HAP-1 (cell line): ENCODE results near the gene CEP164.
"Not testable (repeated sequence)": the region's sequence is repeated elsewhere in the genome, so short reads cannot be mapped to it uniquely, and the experiment has no call there.

ENCODE experiments used
- DNase-seq, 2 experiments: peaks; one replicate each; pipeline ENCODE4 v3.0.0-alpha.2; 2016 to 2020; ENCODE audit warnings: low spot score in 2 of 2
- H3K27me3 ChIP-seq: fragments of 250-450 bp; sonication (Bioruptor Pico); 2 replicates; pipeline ENCODE4 v1.5.1; 2020; ENCODE audit warnings: low read depth, mild to moderate bottlenecking, moderate library complexity
- H3K36me3 ChIP-seq: fragments of 250-450 bp; sonication (Bioruptor Pico); replicated peaks from 2 replicates; pipeline ENCODE4 v1.5.1; 2020; ENCODE audit warnings: mild to moderate bottlenecking
- H3K4me1 ChIP-seq: fragments of 250-450 bp; sonication (Bioruptor Pico); 2 replicates; pipeline ENCODE4 v1.5.1; 2020; ENCODE audit warnings: mild to moderate bottlenecking
- H3K4me3 ChIP-seq: fragments of 250-450 bp; sonication (Bioruptor Pico); 2 replicates; pipeline ENCODE4 v1.5.1; 2020; ENCODE audit warnings: mild to moderate bottlenecking, moderate library complexity
- H3K9me3 ChIP-seq: fragments of 250-450 bp; sonication (Bioruptor Pico); 2 replicates; pipeline ENCODE4 v1.5.1; 2020; ENCODE audit warnings: mild to moderate bottlenecking, moderate library complexity
- in situ Hi-C: fragments of 300-500 bp; cut with MboI; formaldehyde crosslinking; loops from 3 replicates; pipeline ENCODE4 v1.14.3; 2020; ENCODE audit warnings: low sequenced_read_pairs, inconsistent platforms, mixed read lengths

The CEP164 gene

GRCh38 chr11:117405898-117406297 lies 78.2 kb downstream of the CEP164 start:
- H3K9me3 ChIP-seq, in situ Hi-C loops, H3K4me1 ChIP-seq, H3K4me3 ChIP-seq, H3K27me3 ChIP-seq, DNase-seq: not testable (repeated sequence)
- H3K36me3 ChIP-seq, result peaks cover 26% of the 10 kb centered on the region

DNA sequence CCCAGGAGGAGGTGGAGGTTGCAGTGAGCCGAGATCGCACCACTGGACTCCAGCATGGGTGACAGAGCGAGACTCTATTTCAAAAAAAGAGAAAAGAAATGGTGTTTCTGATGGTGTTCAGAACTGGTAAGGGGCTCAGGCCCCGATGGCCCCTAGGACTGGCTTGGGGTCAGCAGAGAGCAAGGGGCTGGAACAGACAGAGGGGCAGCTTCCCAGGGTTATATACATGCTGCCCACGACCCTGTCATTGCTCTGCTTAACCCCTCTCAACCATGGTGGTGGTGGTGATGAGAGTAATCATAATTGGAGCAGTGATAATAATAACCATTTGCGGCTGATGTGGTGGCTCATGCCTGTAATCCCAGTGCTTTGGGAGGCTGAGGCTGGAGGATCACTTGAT lies 79.4 kb downstream of the CEP164 start:
- in situ Hi-C loops, result no loop called here
- Histone ChIP-seq H3K4me3 (no peak overlapping the region), H3K9me3 (peaks cover 8% of the 10 kb centered on the region; the same call in 1 of the 2 replicates), H3K36me3 (peaks cover 26% of the 10 kb centered on the region), H3K4me1 (no peaks in the 10 kb centered on the region), H3K27me3 (no peaks in the 10 kb centered on the region)
- DNase-seq, result no peak

GRCh38 chr11:117408356-117408755 lies 80.7 kb downstream of the CEP164 start:
- H3K36me3 ChIP-seq, result peaks cover 26% of the 10 kb centered on the region
- H3K27me3 ChIP-seq, result no peaks in the 10 kb centered on the region
- H3K4me3 ChIP-seq, result no peak overlapping the region
- in situ Hi-C loops, result no loop called here
- peaks cover 8% of the 10 kb centered on the region; the same call in 1 of the 2 replicates for H3K9me3 ChIP-seq
- H3K4me1 ChIP-seq, result no peaks in the 10 kb centered on the region
- no peak for DNase-seq

DNA sequence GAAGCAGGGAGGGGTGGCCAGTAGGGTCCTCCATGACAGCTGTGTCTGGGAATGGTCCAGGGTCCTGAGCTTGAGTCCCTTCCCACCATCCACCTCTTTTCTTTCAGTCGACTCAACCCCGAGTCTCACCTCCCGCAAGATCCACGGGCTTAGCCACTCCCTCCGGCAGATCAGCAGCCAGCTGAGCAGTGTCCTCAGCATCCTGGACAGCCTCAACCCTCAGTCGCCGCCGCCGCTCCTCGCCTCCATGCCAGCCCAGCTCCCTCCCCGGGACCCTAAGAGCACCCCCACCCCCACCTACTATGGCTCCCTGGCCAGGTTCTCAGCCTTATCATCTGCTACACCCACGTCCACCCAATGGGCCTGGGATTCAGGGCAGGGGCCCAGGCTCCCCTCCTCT lies 81.9 kb downstream of the CEP164 start:
- in situ Hi-C loops, result no loop called here
- H3K36me3 ChIP-seq, result peaks cover 24% of the 10 kb centered on the region
- DNase-seq, result no peak
- no peaks in the 10 kb centered on the region for H3K27me3 ChIP-seq
- peaks cover 6% of the 10 kb centered on the region; the same call in 1 of the 2 replicates for H3K9me3 ChIP-seq
- H3K4me1 ChIP-seq, result no peaks in the 10 kb centered on the region
- H3K4me3 ChIP-seq, result no peak overlapping the region

DNA sequence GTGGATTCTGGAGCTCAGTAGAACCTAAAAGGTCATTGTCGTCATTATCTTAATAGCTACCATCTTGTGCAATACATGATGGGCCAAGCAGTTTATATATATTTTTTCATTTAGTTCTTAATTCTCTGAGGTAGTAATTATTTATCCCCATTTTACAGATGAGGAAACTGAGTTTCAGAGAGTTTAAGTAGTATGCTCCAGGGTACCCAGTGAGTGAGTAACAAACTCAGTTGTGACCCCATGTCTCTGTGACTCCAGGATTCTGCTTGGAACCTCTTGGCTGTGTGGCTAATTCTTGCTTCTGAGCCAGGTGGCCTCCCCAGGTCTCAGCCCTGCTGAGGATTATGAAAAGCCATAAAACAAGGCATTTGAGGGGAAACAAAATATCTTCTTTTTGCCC lies 82.6 kb downstream of the CEP164 start:
- Histone ChIP-seq H3K36me3 (peaks cover 17% of the 10 kb centered on the region), H3K9me3 (peaks cover 6% of the 10 kb centered on the region; the same call in 1 of the 2 replicates), H3K4me1 (no peaks in the 10 kb centered on the region), H3K4me3 (no peak overlapping the region), H3K27me3 (no peaks in the 10 kb centered on the region)
- in situ Hi-C loops, result no loop called here
- no peak for DNase-seq

- no peak for DNase-seq
- H3K4me3 ChIP-seq, result no peak overlapping the region
- H3K4me1 ChIP-seq, result no peaks in the 10 kb centered on the region
- peaks cover 4% of the 10 kb centered on the region; the same call in 1 of the 2 replicates for H3K9me3 ChIP-seq
- no peaks in the 10 kb centered on the region for H3K27me3 ChIP-seq
- peaks cover 10% of the 10 kb centered on the region for H3K36me3 ChIP-seq
- in situ Hi-C loops, result no loop called here
These were observed 83.4 kb downstream of the CEP164 start for GRCh38 chr11:117410861-117411710.

DNA sequence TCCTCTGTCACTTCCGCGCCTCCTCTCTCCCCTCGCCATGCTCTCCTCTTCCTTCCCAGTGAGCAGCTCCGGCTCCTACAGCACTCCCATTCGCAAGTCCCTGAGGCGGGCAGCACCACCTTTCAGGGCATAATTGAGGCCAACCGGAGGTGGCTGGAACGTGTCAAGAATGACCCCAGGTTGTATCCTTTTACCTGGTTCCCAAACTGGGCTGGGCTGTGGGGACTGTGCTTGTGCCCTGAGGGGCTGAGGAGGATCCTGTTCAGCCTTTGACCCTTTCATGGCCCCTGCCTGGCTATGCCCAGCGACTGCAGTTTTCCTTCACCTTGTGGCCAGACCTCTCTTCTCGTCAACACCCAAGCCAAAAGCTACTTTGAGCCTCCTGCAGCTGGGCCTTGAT lies 84.1 kb downstream of the CEP164 start:
- H3K4me3 ChIP-seq, result no peak overlapping the region
- in situ Hi-C loops, result no loop called here
- H3K9me3 ChIP-seq, result no peaks in the 10 kb centered on the region
- peaks cover 7% of the 10 kb centered on the region; the same call in 1 of the 2 replicates for H3K36me3 ChIP-seq
- H3K27me3 ChIP-seq, result no peaks in the 10 kb centered on the region
- no peak for DNase-seq
- H3K4me1 ChIP-seq, result no peaks in the 10 kb centered on the region

GRCh38 chr11:117412176-117412575 lies 84.5 kb downstream of the CEP164 start:
- Histone ChIP-seq H3K27me3 (no peaks in the 10 kb centered on the region), H3K9me3 (no peaks in the 10 kb centered on the region), H3K36me3 (peaks cover 7% of the 10 kb centered on the region; the same call in 1 of the 2 replicates), H3K4me1 (no peaks in the 10 kb centered on the region), H3K4me3 (no peak overlapping the region)
- no peak for DNase-seq
- in situ Hi-C loops, result no loop called here

DNA sequence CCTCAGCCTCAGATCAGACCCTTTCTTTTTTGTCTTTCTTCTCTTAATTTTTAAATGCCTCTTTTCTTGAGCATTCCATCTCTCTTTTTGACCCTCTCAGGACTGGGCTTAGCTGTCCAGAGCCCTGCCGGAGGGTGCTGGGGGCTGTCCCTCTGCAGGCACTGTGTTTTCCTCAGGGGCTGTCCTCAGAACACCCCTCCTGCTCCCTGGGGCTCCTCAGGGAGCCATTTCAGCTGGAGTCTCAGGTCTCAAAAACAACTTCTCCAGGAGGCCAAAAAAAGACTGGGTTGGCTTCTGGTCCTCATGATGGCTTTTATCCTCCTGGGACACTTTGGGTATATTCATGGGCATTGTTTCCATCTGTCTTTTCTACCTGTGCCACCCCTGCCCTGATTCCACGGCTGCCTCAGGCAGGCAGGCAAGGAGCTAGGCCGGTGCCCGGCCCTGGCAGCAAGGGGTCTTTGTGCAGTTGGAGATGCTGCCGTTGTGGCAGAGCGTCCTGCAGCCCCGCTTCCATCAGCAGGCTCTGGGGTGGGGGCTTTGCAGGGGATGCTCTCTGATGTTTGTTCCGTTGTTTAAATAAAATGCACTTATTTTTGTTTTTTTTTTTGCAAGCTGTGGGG lies 85.1 kb downstream of the CEP164 start:
- in situ Hi-C loops, result no loop called here
- H3K9me3 ChIP-seq, result no peaks in the 10 kb centered on the region
- H3K4me1 ChIP-seq, result no peaks in the 10 kb centered on the region
- no peak for DNase-seq
- no peaks in the 10 kb centered on the region for H3K27me3 ChIP-seq
- peaks cover 5% of the 10 kb centered on the region; the same call in 1 of the 2 replicates for H3K36me3 ChIP-seq
- H3K4me3 ChIP-seq, result no peak overlapping the region

- DNase-seq, result no peak
- in situ Hi-C loops, result no loop called here
These were observed 86.0 kb downstream of the CEP164 start for GRCh38 chr11:117413616-117414015.

DNA sequence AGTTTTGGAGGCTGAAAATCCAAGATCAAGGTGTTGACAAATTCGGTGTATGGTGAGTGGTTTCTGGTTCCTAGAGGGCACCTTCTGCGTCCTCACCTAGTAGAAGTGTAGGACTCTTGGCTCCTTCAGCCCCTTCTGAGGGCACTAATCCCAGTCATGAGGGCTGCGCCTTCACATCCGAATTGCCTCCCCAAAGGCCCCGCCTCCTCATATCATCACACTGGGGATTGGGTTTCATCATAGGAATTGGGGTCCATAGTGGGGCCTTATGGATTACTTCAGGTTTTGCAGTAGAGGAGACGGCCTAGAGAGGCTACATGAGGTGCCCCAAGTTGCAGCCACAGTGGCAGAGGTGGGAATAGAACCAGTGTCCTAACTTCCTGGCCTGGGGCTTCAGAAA lies 87.1 kb downstream of the CEP164 start:
- in situ Hi-C loops, result no loop called here
- no peaks in the 10 kb centered on the region for H3K9me3 ChIP-seq
- no peak overlapping the region for H3K4me3 ChIP-seq
- no peak for DNase-seq
- no peaks in the 10 kb centered on the region for H3K36me3 ChIP-seq
- H3K4me1 ChIP-seq, result no peaks in the 10 kb centered on the region
- no peaks in the 10 kb centered on the region for H3K27me3 ChIP-seq

More at GRCh38 chr11:117413616-117414015, 86.0 kb downstream of the CEP164 start:
- Histone ChIP-seq H3K4me1 (no peaks in the 10 kb centered on the region), H3K36me3 (no peaks in the 10 kb centered on the region), H3K4me3 (no peak overlapping the region), H3K27me3 (no peaks in the 10 kb centered on the region), H3K9me3 (no peaks in the 10 kb centered on the region)

DNA sequence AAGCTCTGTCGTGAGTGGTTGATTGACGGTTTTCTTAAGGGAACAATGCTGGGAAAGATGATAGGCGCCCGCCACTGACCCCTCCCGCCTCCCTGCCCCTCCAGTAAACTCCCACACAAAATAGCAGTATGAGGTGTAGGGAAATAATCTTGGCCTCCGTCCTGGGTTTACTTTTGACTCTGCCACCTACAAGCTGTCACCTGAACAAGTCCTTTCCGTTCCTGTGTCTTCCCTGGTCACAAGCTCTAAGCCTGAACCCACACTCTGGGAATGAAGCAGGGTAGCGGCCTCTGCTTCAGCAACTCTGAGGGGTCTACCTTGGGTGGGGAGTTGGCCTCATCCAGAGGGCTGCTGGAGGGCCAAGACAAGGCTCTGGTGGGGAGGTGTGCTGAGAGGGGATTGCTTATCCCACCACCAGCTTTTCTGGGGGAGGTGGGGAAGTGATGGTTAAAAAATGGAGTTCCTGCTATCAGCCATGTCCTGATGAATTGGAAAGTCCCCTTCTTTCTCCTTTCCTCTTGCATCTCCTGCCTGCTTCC lies 87.8 kb downstream of the CEP164 start:
- no peaks in the 10 kb centered on the region for H3K9me3 ChIP-seq
- H3K27me3 ChIP-seq, result no peaks in the 10 kb centered on the region
- H3K4me1 ChIP-seq, result no peaks in the 10 kb centered on the region
- in situ Hi-C loops, result no loop called here
- H3K36me3 ChIP-seq, result no peaks in the 10 kb centered on the region
- no peak for DNase-seq
- H3K4me3 ChIP-seq, result no peak overlapping the region

DNA sequence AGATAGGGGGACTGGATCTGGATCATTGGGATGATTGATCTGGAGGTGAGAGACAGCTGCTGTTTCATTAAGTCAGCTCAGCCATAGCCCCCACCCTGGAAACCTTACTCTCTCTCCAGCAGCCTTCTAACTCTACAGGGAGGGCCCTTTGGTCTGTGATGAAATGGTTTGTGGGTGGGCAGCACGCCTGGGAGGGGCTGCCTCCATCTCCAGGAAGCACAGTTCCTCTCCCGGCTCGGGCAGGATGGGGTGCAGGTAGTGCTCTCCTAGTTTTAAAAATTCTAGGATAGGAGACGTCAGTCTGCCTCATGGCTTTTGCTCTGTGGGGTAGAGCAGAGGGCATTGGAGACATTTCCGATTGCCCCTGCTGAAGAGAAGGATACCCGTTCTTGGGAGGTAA lies 89.7 kb downstream of the CEP164 start:
- no peaks in the 10 kb centered on the region for H3K9me3 ChIP-seq
- no peak overlapping the region for H3K4me3 ChIP-seq
- H3K36me3 ChIP-seq, result no peaks in the 10 kb centered on the region
- no peaks in the 10 kb centered on the region for H3K27me3 ChIP-seq
- in situ Hi-C loops, result no loop called here
- H3K4me1 ChIP-seq, result no peaks in the 10 kb centered on the region
- DNase-seq, result no peak

DNA sequence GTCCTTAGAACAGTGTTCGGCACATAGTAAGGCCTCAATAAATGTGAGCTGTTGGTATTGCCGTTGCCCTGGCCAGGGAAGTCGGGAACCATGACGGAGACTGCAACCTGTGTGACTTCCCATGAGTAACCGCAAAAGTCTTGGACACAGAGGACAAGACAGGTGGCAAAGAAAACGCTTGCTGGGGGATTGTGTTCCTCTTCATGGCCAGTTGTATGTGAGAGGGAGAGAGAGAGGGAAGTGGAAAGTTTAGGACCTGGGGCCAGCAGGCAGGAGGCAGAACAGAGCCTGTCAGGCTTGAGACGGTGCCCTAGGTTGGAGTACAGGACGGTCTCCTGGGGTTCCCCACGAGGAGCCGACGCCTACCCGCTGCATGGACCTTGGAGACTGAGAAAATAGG lies 90.2 kb downstream of the CEP164 start:
- in situ Hi-C loops, result no loop called here
- no peak for DNase-seq
- H3K36me3 ChIP-seq, result no peaks in the 10 kb centered on the region
- no peaks in the 10 kb centered on the region for H3K27me3 ChIP-seq
- H3K4me1 ChIP-seq, result no peaks in the 10 kb centered on the region
- H3K4me3 ChIP-seq, result no peak overlapping the region
- no peaks in the 10 kb centered on the region for H3K9me3 ChIP-seq
